Measurements from ENCODE around the gene SPEG. TPM values are rescaled to one million over a fixed set of nuclear protein-coding genes. Genes with fewer than 3 reads are reported as not detected.

The SPEG gene
- total and polyA plus RNA-seq, 2 of the 13 experiments (the other 11 are each of a cell fraction or from before 2014, with no cell fraction given), result 0.18 to 0.24 TPM

DNA sequence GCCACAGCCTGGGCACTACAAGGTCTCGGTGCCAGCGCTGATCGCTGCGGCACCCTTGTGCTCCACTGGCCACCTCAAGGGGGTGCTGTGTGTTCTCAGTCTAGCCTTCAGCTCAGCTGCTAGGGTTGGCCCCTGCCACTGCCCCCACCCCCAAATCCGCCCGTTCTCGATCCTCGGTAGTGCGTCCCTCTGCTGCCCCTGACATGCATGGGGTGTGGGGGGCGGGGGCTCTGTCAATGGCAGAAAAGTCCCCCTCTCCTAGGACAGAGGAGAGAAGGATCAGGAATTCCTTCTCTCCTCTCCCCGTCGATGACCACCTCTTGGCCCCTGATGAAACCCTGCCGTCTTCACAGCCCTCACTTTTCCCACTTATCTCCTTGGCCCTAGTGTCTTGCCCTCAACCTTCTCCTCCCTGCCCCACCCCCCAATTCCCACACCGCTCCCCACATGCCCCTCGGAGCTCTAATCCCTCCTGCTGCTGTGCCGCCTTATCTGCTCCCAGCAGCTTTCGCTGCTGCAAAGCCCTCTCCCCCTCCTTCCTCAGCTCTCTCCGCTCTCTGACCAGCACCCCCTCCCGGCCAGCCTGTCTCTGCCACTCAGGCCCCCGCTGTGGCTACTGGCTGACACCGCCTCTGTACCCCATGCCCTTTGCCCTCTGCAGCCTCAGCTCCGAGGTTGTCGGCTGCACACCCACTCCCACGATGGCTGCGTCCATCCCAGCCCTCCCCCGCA is 75.3 kb downstream of the SPEG start (continued):
- TF ChIP-seq MEIS1 (CRISPR knock-in tag; IDR thresholded peaks at IDR 0.05; ENCODE audit: borderline replicate concordance) (no peak), ZNF580 (CRISPR knock-in tag; IDR thresholded peaks at IDR 0.05; ENCODE audit: borderline replicate concordance, low read depth) (peak; percentile 57; the same call in 1 of the 2 replicates), TEAD2 (CRISPR knock-in tag; IDR thresholded peaks at IDR 0.05) (no peak), NRL (CRISPR knock-in tag; IDR thresholded peaks at IDR 0.05; ENCODE audit: borderline replicate concordance) (no peak; the same call in 1 of the 2 replicates), ASH2L (IDR thresholded peaks at IDR 0.05; ENCODE audit: insufficient read length, low read depth, low read length) (peak; percentile 18), MBD4 (IDR thresholded peaks at IDR 0.05; ENCODE audit: borderline replicate concordance, low read length) (no peak), PPARG (CRISPR knock-in tag; conservative IDR thresholded peaks at IDR 0.05) (no peak), TBX3 (IDR thresholded peaks at IDR 0.05; ENCODE audit: borderline replicate concordance) (no peak), ZNF546 (CRISPR knock-in tag; conservative IDR thresholded peaks at IDR 0.05) (no peak; the same call in 1 of the 2 replicates), TCF12 (IDR thresholded peaks at IDR 0.05) (no peak), TCF12 (CRISPR knock-in tag; IDR thresholded peaks at IDR 0.05) (no peak), ZNF317 (CRISPR knock-in tag; IDR thresholded peaks at IDR 0.05) (no peak), HBP1 (CRISPR knock-in tag; IDR thresholded peaks at IDR 0.05; ENCODE audit: low read depth) (no peak), IKZF4 (CRISPR knock-in tag; IDR thresholded peaks at IDR 0.05; ENCODE audit: borderline replicate concordance, low read depth, not compliant biosample characterization) (no peak)
- TF ChIP-seq, protein P1, sequence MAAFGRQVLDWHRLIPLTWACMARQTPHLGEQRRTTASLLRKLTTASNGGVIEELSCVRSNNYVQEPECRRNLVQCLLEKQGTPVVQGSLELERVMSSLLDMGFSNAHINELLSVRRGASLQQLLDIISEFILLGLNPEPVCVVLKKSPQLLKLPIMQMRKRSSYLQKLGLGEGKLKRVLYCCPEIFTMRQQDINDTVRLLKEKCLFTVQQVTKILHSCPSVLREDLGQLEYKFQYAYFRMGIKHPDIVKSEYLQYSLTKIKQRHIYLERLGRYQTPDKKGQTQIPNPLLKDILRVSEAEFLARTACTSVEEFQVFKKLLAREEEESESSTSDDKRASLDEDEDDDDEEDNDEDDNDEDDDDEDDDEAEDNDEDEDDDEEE (CRISPR knock-in tag; IDR thresholded peaks at IDR 0.05), result no peak
- TF ChIP-seq, protein P2, sequence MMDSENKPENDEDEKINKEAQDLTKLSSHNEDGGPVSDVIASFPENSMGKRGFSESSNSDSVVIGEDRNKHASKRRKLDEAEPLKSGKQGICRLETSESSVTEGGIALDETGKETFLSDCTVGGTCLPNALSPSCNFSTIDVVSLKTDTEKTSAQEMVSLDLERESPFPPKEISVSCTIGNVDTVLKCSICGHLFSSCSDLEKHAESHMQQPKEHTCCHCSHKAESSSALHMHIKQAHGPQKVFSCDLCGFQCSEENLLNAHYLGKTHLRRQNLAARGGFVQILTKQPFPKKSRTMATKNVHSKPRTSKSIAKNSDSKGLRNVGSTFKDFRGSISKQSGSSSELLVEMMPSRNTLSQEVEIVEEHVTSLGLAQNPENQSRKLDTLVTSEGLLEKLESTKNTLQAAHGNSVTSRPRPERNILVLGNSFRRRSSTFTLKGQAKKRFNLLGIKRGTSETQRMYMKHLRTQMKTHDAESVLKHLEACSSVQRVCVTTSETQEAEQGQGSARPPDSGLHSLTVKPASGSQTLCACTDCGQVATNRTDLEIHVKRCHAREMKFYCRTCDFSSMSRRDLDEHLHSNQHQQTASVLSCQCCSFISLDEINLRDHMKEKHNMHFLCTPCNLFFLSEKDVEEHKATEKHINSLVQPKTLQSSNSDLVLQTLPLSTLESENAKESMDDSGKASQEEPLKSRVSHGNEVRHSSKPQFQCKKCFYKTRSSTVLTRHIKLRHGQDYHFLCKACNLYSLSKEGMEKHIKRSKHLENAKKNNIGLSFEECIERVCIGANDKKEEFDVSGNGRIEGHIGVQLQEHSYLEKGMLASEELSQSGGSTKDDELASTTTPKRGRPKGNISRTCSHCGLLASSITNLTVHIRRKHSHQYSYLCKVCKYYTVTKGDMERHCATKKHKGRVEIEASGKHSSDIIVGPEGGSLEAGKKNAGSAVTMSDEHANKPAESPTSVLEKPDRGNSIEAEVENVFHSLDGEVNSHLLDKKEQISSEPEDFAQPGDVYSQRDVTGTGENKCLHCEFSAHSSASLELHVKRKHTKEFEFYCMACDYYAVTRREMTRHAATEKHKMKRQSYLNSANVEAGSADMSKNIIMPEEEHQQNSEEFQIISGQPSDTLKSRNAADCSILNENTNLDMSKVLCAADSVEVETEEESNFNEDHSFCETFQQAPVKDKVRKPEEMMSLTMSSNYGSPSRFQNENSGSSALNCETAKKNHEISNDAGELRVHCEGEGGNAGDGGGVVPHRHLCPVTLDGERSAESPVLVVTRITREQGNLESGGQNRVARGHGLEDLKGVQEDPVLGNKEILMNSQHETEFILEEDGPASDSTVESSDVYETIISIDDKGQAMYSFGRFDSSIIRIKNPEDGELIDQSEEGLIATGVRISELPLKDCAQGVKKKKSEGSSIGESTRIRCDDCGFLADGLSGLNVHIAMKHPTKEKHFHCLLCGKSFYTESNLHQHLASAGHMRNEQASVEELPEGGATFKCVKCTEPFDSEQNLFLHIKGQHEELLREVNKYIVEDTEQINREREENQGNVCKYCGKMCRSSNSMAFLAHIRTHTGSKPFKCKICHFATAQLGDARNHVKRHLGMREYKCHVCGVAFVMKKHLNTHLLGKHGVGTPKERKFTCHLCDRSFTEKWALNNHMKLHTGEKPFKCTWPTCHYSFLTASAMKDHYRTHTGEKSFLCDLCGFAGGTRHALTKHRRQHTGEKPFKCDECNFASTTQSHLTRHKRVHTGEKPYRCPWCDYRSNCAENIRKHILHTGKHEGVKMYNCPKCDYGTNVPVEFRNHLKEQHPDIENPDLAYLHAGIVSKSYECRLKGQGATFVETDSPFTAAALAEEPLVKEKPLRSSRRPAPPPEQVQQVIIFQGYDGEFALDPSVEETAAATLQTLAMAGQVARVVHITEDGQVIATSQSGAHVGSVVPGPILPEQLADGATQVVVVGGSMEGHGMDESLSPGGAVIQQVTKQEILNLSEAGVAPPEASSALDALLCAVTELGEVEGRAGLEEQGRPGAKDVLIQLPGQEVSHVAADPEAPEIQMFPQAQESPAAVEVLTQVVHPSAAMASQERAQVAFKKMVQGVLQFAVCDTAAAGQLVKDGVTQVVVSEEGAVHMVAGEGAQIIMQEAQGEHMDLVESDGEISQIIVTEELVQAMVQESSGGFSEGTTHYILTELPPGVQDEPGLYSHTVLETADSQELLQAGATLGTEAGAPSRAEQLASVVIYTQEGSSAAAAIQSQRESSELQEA (CRISPR knock-in tag; IDR thresholded peaks at IDR 0.05; ENCODE audit: not compliant biosample characterization), result no peak
- TF ChIP-seq, protein P3, sequence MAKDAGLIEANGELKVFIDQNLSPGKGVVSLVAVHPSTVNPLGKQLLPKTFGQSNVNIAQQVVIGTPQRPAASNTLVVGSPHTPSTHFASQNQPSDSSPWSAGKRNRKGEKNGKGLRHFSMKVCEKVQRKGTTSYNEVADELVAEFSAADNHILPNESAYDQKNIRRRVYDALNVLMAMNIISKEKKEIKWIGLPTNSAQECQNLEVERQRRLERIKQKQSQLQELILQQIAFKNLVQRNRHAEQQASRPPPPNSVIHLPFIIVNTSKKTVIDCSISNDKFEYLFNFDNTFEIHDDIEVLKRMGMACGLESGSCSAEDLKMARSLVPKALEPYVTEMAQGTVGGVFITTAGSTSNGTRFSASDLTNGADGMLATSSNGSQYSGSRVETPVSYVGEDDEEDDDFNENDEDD (CRISPR knock-in tag; IDR thresholded peaks at IDR 0.05; ENCODE audit: borderline replicate concordance), result no peak
